Urothelium cell line (cell line): ENCODE measurements around the gene MME.
"Not testable (repeated sequence)": the region's sequence is repeated elsewhere in the genome, so short reads cannot be mapped to it uniquely, and the experiment has no call there.

Source experiments
- DNase-seq: peaks from one replicate; pipeline ENCODE4 v3.0.0; 2011; ENCODE audit warnings: low spot score, mixed read lengths
- FAIRE-seq: peaks from 2 replicates; lab custom pipeline; 2011; peaks lifted over from hg19 to GRCh38; lab: Jason Lieb, UNC

The MME gene

DNA sequence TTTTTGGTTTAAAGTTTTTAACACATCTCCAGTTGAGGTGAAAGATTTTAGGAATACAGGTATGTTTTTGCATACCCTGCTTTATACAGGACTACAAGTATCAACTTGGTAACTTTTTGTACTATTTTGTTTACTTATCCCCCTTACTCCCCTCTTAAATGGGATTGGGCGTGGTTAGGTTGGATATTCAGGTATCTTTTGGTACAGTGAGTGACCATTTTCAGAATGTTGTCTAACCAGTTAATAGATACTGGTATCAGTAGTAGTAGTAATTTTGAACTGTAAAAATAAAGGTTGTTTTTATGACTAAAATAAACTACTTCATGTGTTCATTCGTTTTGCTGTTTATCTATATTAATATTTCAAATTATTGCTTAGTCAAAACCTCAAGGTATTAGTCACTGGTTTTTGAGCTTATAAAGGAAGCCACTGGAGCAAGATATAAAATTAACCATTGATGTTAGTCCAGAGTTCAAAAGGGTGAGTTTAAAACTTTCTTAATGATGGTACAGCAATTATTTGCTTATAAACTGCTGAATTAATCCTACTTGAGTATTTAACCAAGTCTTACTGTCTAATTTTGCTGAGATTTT lies 3.3 kb downstream of the MME start:
- DNase-seq (no peak), FAIRE-seq (no peak)

DNA sequence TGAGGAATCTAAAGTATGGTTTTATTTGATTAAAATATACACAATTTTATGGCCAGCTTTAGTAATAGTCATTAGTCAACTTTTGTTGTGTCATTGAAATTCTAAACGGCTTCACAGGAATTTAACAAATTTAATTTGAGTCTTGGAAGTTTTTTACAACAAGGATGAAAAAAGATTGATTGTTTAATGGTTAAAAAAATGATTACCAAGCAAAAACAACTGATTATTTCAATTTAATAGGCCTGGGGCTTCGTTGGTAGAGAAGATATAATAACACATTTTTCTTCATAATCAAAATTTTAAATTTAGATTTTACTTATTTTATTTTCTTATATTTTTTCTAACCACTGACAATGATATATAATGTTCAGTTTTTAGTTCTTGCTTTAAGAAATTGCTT lies 4.4 kb downstream of the MME start:
- no peak for DNase-seq
- no peak for FAIRE-seq

GRCh38 chr3:155086051-155086450 lies 5.9 kb downstream of the MME start:
- FAIRE-seq (no peak), DNase-seq (no peak)

DNA sequence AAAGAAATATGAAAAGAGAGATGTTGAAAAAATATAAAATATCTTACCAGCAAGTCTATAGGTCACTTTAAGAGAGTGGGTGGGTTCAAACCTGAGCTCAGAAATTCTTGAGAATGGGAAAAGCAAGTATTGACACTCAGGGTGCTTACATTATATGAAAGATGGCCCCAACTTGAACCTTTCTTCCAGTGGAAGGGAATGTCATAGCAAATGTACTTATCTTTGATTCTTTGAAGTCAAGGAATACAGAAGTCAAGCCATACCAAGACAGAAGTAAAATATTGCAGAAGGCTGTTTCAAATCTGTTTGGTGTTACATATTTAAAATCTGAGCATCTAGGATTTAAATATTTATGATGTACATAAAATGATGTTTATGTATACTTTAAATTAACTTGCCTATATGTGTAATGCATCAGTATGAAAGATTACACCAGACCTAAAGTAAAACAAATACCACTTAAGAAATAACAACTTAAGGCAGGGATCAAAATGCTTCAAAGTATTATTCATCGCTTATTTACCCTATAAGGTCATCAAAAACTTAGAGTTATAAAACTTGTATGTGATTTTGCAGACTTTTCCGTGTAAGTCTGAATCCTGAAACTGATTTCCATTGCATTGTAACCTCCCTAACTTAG lies 8.7 kb downstream of the MME start:
- DNase-seq (no peak), FAIRE-seq (no peak)

- FAIRE-seq (no peak), DNase-seq (no peak)
These were observed 9.4 kb downstream of the MME start for GRCh38 chr3:155089495-155089894.

GRCh38 chr3:155093261-155093660 lies 13.1 kb downstream of the MME start:
- DNase-seq: no peak
- FAIRE-seq: no peak

GRCh38 chr3:155096303-155097008 lies 16.3 kb downstream of the MME start:
- DNase-seq: no peak
- no peak for FAIRE-seq

- FAIRE-seq (no peak), DNase-seq (no peak)
These were observed 16.9 kb downstream of the MME start for GRCh38 chr3:155097009-155097349.

GRCh38 chr3:155101398-155101797 lies 21.3 kb downstream of the MME start:
- no peak for FAIRE-seq
- DNase-seq: no peak

GRCh38 chr3:155102329-155102728 lies 22.2 kb downstream of the MME start:
- FAIRE-seq: no peak

GRCh38 chr3:155103686-155104085 lies 23.6 kb downstream of the MME start:
- DNase-seq (no peak), FAIRE-seq (no peak)

More at GRCh38 chr3:155102329-155102728, 22.2 kb downstream of the MME start:
- DNase-seq: no peak

- FAIRE-seq: no peak
- no peak for DNase-seq
These were observed 26.0 kb downstream of the MME start for GRCh38 chr3:155106119-155106518.

DNA sequence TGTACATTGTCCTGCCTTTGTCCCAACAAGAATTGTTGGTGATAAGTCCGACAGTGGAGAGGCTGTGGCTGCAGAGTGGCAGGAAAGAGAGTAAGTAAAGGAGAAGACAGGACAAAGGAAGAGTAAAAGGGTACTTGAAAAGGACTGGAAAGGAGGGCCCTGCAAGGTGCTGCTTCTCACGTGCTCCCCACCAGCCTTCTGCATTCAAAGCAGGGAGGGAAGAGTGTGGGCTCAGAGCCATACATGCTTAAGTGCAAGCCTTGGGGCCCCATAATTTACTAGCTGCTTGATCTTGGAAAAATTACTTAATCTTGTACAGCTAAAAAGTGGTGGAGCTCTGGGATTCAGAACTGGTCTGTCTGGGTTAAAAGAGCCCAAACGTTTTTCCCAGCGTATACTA lies 29.9 kb downstream of the MME start:
- no peak for FAIRE-seq
- DNase-seq: no peak

DNA sequence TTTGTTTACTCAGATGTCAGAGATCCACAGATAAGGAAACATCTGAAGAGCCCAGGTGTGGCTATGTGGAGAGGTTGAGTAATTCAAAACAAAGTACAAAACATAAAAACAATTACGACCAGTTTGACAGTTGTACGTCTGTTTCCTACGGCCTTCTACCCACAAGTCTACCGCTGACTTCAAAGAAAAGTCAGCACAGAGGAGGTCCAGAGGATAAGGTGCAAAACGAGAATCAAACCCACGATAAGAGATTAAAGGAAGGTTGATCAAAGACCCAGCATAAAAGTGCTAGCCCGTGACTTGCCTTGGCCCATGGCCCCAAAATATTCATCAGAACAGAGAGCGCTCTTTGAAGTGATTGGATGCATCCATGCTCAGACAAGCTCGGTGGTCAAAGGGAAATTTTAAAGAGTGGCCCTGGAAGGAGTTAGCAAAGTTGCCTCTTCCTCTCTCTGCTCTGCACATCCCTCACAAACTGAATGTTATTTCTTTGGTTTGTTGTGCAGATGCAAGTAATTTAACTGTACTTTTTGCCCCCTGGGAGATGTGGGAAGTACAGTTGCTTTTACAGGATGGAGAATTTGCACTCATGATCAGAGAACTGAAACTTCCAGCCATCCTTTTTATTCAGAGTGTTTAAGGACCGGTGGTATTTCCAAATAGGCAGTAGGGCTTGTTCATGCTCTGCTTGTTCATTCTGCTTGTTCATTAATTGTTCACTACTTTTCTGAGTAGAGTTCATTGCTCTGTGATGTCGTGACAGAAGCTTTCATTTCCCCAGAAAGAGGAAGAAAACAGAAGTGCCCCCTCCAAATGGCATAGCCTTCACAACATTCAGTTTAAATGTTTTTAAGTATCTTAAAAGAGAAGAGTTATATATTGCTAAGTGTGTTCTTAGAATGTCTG lies 31.1 kb downstream of the MME start:
- DNase-seq (no peak), FAIRE-seq (no peak)

GRCh38 chr3:155111971-155112370 lies 31.9 kb downstream of the MME start:
- no peak for DNase-seq
- no peak for FAIRE-seq

- FAIRE-seq (no peak), DNase-seq (no peak)
These were observed 32.7 kb downstream of the MME start for GRCh38 chr3:155112661-155113389.

- FAIRE-seq, DNase-seq: not testable (repeated sequence)
These were observed 44.6 kb downstream of the MME start for GRCh38 chr3:155124745-155125144.

- no peak for FAIRE-seq
- no peak for DNase-seq
These were observed 49.3 kb downstream of the MME start for GRCh38 chr3:155129396-155129795.

GRCh38 chr3:155130001-155130400 lies 49.9 kb downstream of the MME start:
- DNase-seq (no peak), FAIRE-seq (no peak)

DNA sequence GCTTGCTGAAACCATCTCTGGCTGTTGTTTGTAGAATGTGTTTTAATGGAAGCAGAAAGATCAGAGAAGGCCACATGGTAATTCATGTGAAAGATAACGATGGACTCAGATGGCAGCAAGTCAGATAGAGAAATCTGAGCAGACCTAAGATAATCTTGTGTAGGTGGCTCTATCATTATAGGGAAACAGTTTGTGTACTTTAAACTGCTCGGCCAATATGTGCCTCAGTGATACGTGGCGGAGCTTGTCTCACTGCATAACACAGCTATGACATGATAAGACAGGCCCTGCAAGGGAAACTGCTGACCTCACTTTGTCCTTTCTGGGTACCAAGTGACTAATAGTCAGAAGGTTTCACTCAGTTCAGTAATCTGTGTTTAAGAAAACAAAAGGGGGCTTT lies 51.0 kb downstream of the MME start:
- DNase-seq: no peak
- no peak for FAIRE-seq

DNA sequence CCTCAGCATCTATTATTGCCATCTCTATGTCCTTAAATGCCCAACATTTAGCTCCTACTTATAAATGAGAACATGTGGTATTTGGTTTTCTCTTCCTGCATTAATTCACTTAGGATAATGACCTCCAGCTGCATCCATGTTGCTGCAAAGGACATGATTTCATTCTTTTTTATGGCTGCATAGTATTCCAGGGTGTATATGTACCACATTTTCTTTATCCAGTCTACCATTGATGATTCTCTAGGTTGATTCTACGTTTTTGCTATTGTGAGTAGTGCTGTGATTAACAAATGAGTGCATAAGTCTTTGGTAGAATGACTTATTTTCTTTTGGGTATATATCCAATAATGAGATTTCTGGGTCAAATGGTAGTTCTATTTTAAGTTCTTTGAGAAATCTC lies 54.2 kb downstream of the MME start:
- DNase-seq, FAIRE-seq: not testable (repeated sequence)
